Measurements from ENCODE around the gene CXCL9. TPM values are rescaled to one million over a fixed set of nuclear protein-coding genes. Genes with fewer than 3 reads are reported as not detected.
A peak's percentile ranks its signal among the peaks of the same experiment; 100 is the strongest.

Gene CXCL9
- total and polyA plus RNA-seq, 4 donors, result 0.57 to 5.2 (median 1.6) TPM

- Histone ChIP-seq H3K36me3 (ENCODE audit: control insufficient read depth in 4 of 4, insufficient read depth in 4 of 4, low read length in 4 of 4) (no peaks in the 10 kb centered on the region), H3K27ac (ENCODE audit: low read depth in 1 of 2, low read length in 1 of 2) (no peak overlapping the region), H3K4me1 (ENCODE audit: control insufficient read depth in 5 of 5, insufficient read depth in 5 of 5, low read length in 5 of 5) (no peaks in the 10 kb centered on the region), H3K4me3 (no peak overlapping the region), H3K9ac (ENCODE audit: insufficient read depth in 1 of 2, low read length in 2 of 2) (no peak overlapping the region), H3K27me3 (ENCODE audit: control insufficient read depth in 3 of 3, insufficient read depth in 3 of 3, low read length in 2 of 3) (no peaks in the 10 kb centered on the region), H3K9me3 (ENCODE audit: control insufficient read depth in 4 of 4, insufficient read depth in 3 of 4, low read length in 3 of 4) (no peaks in the 10 kb centered on the region)
- DNase-seq (no peak), ATAC-seq (ENCODE audit: insufficient read depth, low FRiP score) (no peak)
- 91 to 94% methylated on average over 3 of the region's 3 CpGs for WGBS, 2 donors
- no peak for TF ChIP-seq CTCF (IDR thresholded peaks at IDR 0.05; ENCODE audit: control extremely low read depth, extremely low read depth)
Observed at GRCh38 chr4:76036855-76037254, 29.5 kb upstream of the CXCL9 start.

GRCh38 chr4:76035799-76036380, 28.6 kb upstream of the CXCL9 start, which contains the start of gene CXCL11:
CXCL11 (minus strand) TSS chr4:76036070; CDS start chr4:76035987, 83 bp downstream.
- no peak within 1 kb of the TSS for H3K9ac ChIP-seq (ENCODE audit: insufficient read depth in 1 of 2, low read length in 2 of 2)
- H3K4me3 ChIP-seq, result no peak within 1 kb of the TSS
- TF ChIP-seq CTCF (IDR thresholded peaks at IDR 0.05; ENCODE audit: control extremely low read depth, extremely low read depth), result no peak
- 71% methylated on average over 2 of the region's 2 CpGs for WGBS, 2 donors
- H3K9me3 ChIP-seq (ENCODE audit: control insufficient read depth in 4 of 4, insufficient read depth in 3 of 4, low read length in 3 of 4), result no peaks in the 10 kb centered on the region
- DNase-seq, result no peak
- ATAC-seq (ENCODE audit: insufficient read depth, low FRiP score), result no peak
- no peaks in the 10 kb centered on the region for H3K36me3 ChIP-seq (ENCODE audit: control insufficient read depth in 4 of 4, insufficient read depth in 4 of 4, low read length in 4 of 4)
- no peaks in the 10 kb centered on the region for H3K27me3 ChIP-seq (ENCODE audit: control insufficient read depth in 3 of 3, insufficient read depth in 3 of 3, low read length in 2 of 3)
- no peak within 1 kb of the TSS for H3K27ac ChIP-seq (ENCODE audit: low read depth in 1 of 2, low read length in 1 of 2)
- H3K4me1 ChIP-seq (ENCODE audit: control insufficient read depth in 5 of 5, insufficient read depth in 5 of 5, low read length in 5 of 5), result no peaks in the 10 kb centered on the region

- H3K27me3 ChIP-seq (ENCODE audit: control insufficient read depth in 3 of 3, insufficient read depth in 3 of 3, low read length in 2 of 3), result no peaks in the 10 kb centered on the region
- H3K9ac ChIP-seq (ENCODE audit: insufficient read depth in 1 of 2, low read length in 2 of 2), result no peak overlapping the region
- TF ChIP-seq CTCF (IDR thresholded peaks at IDR 0.05; ENCODE audit: control extremely low read depth, extremely low read depth), result no peak
- DNase-seq (no peak), ATAC-seq (ENCODE audit: insufficient read depth, low FRiP score) (no peak)
- H3K4me3 ChIP-seq, result no peak overlapping the region
- H3K9me3 ChIP-seq (ENCODE audit: control insufficient read depth in 4 of 4, insufficient read depth in 3 of 4, low read length in 3 of 4), result no peaks in the 10 kb centered on the region
- no peaks in the 10 kb centered on the region for H3K36me3 ChIP-seq (ENCODE audit: control insufficient read depth in 4 of 4, insufficient read depth in 4 of 4, low read length in 4 of 4)
- no peak overlapping the region for H3K27ac ChIP-seq (ENCODE audit: low read depth in 1 of 2, low read length in 1 of 2)
- H3K4me1 ChIP-seq (ENCODE audit: control insufficient read depth in 5 of 5, insufficient read depth in 5 of 5, low read length in 5 of 5), result no peaks in the 10 kb centered on the region
- WGBS, 2 donors, result 50 to 57% methylated on average over 3 of the region's 3 CpGs
Observed at GRCh38 chr4:76035141-76035540, 27.8 kb upstream of the CXCL9 start.

GRCh38 chr4:76029300-76029699, 22.0 kb upstream of the CXCL9 start:
- Histone ChIP-seq H3K4me1 (ENCODE audit: control insufficient read depth in 5 of 5, insufficient read depth in 5 of 5, low read length in 5 of 5) (peaks cover 0 to 6% (median 0%) of the 10 kb centered on the region in 5 donors), H3K9ac (ENCODE audit: insufficient read depth in 1 of 2, low read length in 2 of 2) (no peak overlapping the region), H3K4me3 (no peak overlapping the region), H3K9me3 (ENCODE audit: control insufficient read depth in 4 of 4, insufficient read depth in 3 of 4, low read length in 3 of 4) (no peaks in the 10 kb centered on the region), H3K27me3 (ENCODE audit: control insufficient read depth in 3 of 3, insufficient read depth in 3 of 3, low read length in 2 of 3) (no peaks in the 10 kb centered on the region), H3K27ac (ENCODE audit: low read depth in 1 of 2, low read length in 1 of 2) (no peak overlapping the region), H3K36me3 (ENCODE audit: control insufficient read depth in 4 of 4, insufficient read depth in 4 of 4, low read length in 4 of 4) (no peaks in the 10 kb centered on the region)
- ATAC-seq (ENCODE audit: insufficient read depth, low FRiP score) (no peak), DNase-seq (peak in 1 of 3 donors; percentile 10)
- WGBS, 2 donors, result 56 to 62% methylated on average over 2 of the region's 2 CpGs
- TF ChIP-seq CTCF (IDR thresholded peaks at IDR 0.05; ENCODE audit: control extremely low read depth, extremely low read depth), result no peak
